Tibial artery (tissue), 4 donors: ENCODE measurements around the gene DNM3.
"Not testable (repeated sequence)": the region's sequence is repeated elsewhere in the genome, so short reads cannot be mapped to it uniquely, and the experiment has no call there.

Source experiments
- DNase-seq, 2 donors: peaks; one replicate each; pipeline ENCODE4 v3.0.0-alpha.2; 2019
- H3K27ac ChIP-seq, 2 donors: fragments of 200-600 bp; sonication (generic) in 1 of 2; 1 replicate in 1 of 2; 2 replicates in 1 of 2; pipeline ENCODE4 v1.5.1; 2018 to 2019; ENCODE audit warnings: mild to moderate bottlenecking in 1 of 2
- H3K27me3 ChIP-seq, 2 donors: fragments of 200-600 bp; sonication (generic) in 1 of 2; one replicate each; pipeline versions ENCODE4 v1.5.1 to v1.6.0; 2016 to 2019
- H3K36me3 ChIP-seq, 3 donors: fragments of 200-600 bp; sonication (generic) in 2 of 3; one replicate each; pipeline ENCODE4 v1.5.1; 2016 to 2019; ENCODE audit warnings: mild to moderate bottlenecking in 2 of 3
- H3K4me1 ChIP-seq, 4 donors: fragments of 200-600 bp; sonication (generic) in 2 of 4; 1 replicate in 3 of 4; 2 replicates in 1 of 4; pipeline ENCODE4 v1.5.1; 2016 to 2019
- H3K4me3 ChIP-seq, 2 donors: fragments of 200-600 bp; sonication (generic) in 1 of 2; 1 replicate in 1 of 2; 2 replicates in 1 of 2; pipeline ENCODE4 v1.5.1; 2018 to 2019; ENCODE audit warnings: mild to moderate bottlenecking in 2 of 2
- H3K9me3 ChIP-seq, 3 donors: fragments of 200-600 bp; sonication (generic) in 1 of 3; one replicate each; pipeline ENCODE4 v1.5.1; 2016 to 2019
- CTCF ChIP-seq, 2 experiments: fragments of 200-600 bp in 1 of 2; fragments of 450-650 bp in 1 of 2; IDR thresholded peaks; one replicate each; pipeline ENCODE4 v1.5.1; 2017 to 2019; ENCODE audit warnings: antibody characterized with exemption in 2 of 2, mild to moderate bottlenecking in 1 of 2, moderate library complexity in 1 of 2
- intact Hi-C: fragments of 100-400 bp; cut with DNase I; formaldehyde crosslinking; loops from one replicate; pipeline ENCODE4 v1.15.0; 2023; ENCODE audit warnings: low total_unique reads

The DNM3 gene

GRCh38 chr1:172299515-172299914 is 458.2 kb downstream of the DNM3 start:
- no peak for DNase-seq
- Histone ChIP-seq H3K9me3 (peaks cover 0 to 10% (median 0%) of the 10 kb centered on the region in 3 donors), H3K27me3 (no peaks in the 10 kb centered on the region), H3K36me3 (peaks cover 0 to 6% (median 0%) of the 10 kb centered on the region in 3 donors), H3K4me3 (no peak overlapping the region), H3K4me1 (no peaks in the 10 kb centered on the region), H3K27ac (no peak overlapping the region)
- intact Hi-C loops, result no loop called here
- no peak for TF ChIP-seq CTCF (IDR thresholded peaks at IDR 0.05)

GRCh38 chr1:172307508-172307907 is 466.2 kb downstream of the DNM3 start:
- H3K36me3 ChIP-seq, intact Hi-C loops, DNase-seq, H3K27me3 ChIP-seq, H3K27ac ChIP-seq, H3K9me3 ChIP-seq, H3K4me3 ChIP-seq, H3K4me1 ChIP-seq: not testable (repeated sequence)

GRCh38 chr1:172308142-172308541 is 466.8 kb downstream of the DNM3 start:
- no peak for TF ChIP-seq CTCF (IDR thresholded peaks at IDR 0.05)
- DNase-seq, result no peak
- no peaks in the 10 kb centered on the region for H3K9me3 ChIP-seq
- H3K4me3 ChIP-seq, result no peak overlapping the region
- intact Hi-C loops, result no loop called here
- no peaks in the 10 kb centered on the region for H3K4me1 ChIP-seq
- H3K27ac ChIP-seq, result no peak overlapping the region
- no peaks in the 10 kb centered on the region for H3K27me3 ChIP-seq
- no peaks in the 10 kb centered on the region for H3K36me3 ChIP-seq

- Histone ChIP-seq H3K36me3 (no peaks in the 10 kb centered on the region), H3K27ac (no peak overlapping the region), H3K4me3 (no peak overlapping the region), H3K27me3 (no peaks in the 10 kb centered on the region), H3K4me1 (no peaks in the 10 kb centered on the region), H3K9me3 (no peaks in the 10 kb centered on the region)
- no peak for TF ChIP-seq CTCF (IDR thresholded peaks at IDR 0.05)
- intact Hi-C loops, result no loop called here
- DNase-seq, result no peak
These were observed 467.3 kb downstream of the DNM3 start for GRCh38 chr1:172308577-172308976.

GRCh38 chr1:172320733-172321132 is 479.4 kb downstream of the DNM3 start:
- peak overlapping the region; percentile 71 to 80 for H3K27ac ChIP-seq
- H3K27me3 ChIP-seq, result no peaks in the 10 kb centered on the region
- no peak for TF ChIP-seq CTCF (IDR thresholded peaks at IDR 0.05)
- H3K4me3 ChIP-seq, result no peak overlapping the region
- no peaks in the 10 kb centered on the region for H3K36me3 ChIP-seq
- DNase-seq, result no peak
- no peaks in the 10 kb centered on the region for H3K9me3 ChIP-seq
- H3K4me1 ChIP-seq, result peaks cover 0 to 36% (median 24%) of the 10 kb centered on the region in 4 donors
- intact Hi-C loops, result loop anchor here (5.0 to 10.0 kb wide), 2 partner anchors 37 to 124 kb away; partner anchors contain the start of gene PIGC

- Histone ChIP-seq H3K9me3 (no peaks in the 10 kb centered on the region), H3K27ac (peak overlapping the region; percentile 71 to 80), H3K27me3 (no peaks in the 10 kb centered on the region), H3K4me1 (peaks cover 0 to 38% (median 24%) of the 10 kb centered on the region in 4 donors), H3K36me3 (no peaks in the 10 kb centered on the region), H3K4me3 (peak overlapping the region in 1 of 2 donors; percentile 36)
- peak; percentile 26 to 64 for DNase-seq
- no peak for TF ChIP-seq CTCF (IDR thresholded peaks at IDR 0.05)
- intact Hi-C loops, result loop anchor here (5.0 to 10.0 kb wide), 2 partner anchors 36 to 123 kb away; partner anchors contain the start of gene PIGC
These were observed 480.2 kb downstream of the DNM3 start for GRCh38 chr1:172321451-172321850.
